ENCODE measurements around the gene MYMX.
"Not testable (repeated sequence)": the region's sequence is repeated elsewhere in the genome, so short reads cannot be mapped to it uniquely, and the experiment has no call there.

The MYMX gene

DNA sequence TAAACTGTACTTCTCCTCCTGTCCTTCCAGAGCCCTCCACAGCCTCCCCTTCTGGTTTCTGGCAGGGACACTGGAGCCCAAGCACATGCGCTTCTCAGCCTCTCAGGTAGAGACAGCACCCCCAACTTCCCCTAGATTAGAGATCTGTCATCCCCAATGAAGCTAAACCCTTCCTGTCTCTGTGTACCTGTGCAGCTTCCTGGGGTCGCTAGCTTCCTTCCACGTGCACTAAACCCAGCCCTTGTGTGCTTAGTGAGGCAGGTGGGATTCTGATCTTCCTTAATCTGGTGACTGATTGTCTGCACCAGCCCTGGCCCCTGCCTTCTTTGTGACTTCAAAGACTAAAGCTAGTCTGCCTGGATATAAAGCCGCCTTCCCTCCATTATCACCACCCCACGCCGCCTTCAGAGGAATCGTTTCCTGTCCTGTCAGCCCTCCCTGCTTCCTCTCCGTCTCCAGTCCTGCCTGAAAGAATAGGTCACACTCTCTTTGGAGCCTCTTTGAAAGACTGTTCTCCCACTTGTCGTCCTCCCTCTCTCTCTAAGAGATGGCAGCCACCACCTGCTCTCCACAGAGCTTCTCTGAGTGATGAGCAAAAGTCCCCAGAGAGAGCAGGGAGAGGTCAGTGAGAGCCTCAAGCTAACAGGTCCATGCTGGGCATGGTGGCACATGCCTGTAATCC lies 30.6 kb upstream of the MYMX start:
- DNase-seq, result no peak

DNA sequence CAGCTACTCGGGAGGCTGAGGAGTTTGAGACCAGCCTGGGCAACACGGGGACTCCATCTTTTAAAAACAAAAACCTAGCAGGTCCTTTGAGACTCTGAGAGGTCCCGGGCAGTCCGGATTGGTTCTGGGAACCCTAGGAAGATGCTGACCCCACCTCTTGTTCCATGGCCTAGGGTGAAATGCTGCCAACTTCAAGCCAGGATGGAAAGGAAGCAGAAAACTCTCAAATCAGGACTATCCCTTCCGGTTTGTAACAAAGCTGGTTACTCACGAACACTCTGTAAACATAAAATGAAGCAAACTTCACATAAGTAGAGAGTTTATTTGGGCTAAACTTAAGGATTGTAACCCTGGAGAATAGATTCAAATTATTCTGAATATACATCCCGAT lies 30.1 kb upstream of the MYMX start:
- DNase-seq, result no peak

- no peak for DNase-seq
These were observed 27.9 kb upstream of the MYMX start for GRCh38 chr6:44188819-44189218.

DNA sequence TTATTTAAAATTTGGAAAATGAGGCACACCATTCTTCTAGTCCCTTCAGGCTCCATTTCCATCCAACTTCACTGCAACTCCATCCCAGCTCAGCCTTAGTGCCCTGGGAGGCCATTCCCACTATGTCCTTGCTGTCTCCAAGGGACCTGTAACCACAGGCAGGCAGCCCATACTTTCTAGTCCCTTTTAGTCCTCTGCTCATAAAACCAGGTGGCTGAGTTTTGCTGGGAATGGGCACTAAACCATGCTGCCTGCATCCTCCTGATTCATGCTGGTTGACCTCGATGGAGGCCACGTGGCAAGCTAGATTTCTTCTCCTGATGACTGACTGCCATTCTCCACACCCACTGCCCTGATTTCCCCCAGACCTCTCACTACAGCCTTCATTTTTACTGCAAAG lies 27.5 kb upstream of the MYMX start:
- no peak for DNase-seq

DNA sequence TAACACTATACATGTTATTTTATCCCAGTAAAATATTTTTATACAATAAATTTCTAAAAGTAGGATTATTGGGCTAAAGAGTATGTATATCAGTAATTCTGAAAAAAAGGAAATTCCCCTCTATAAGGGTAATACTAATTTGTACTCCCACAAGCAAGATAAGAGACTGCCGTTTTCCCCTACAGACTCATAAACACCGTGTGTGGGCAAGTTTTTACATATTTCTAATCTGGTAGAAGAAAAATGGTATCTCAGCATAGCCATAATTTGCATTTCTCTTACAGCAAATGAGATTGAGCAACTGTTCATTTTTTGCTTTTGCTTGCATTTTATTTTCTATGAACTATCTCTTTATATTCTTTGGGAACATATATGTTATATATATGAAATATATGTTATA lies 26.0 kb upstream of the MYMX start:
- DNase-seq, result no peak

DNA sequence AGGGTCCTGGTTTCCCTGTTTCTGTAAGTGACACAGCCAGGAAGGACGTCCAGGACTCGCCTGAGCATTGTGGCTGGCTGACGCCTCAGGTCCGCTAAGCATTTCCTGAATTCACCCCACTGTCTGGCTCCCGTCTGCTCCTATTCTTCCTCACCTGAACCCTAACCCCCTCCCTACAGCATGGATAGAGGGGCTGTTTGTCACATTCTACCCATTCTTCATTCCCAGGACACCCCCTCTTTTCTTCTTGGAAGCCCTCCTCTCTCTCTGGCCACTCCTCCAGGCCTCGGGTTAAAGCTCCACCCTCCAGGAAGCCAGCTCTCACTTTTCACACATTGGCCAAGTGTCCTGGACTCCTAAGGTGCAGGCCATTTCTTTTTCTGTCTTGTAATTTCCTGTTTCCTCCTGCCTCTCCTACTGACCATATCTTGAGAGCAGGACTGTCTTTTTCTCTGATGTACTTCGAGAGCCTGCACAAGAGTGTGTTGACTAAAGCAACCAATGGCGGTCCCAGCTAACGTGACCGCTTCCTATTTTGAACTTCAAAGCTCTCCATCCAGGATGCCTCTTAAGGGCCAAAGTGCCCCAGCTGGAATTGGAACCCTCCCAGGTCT lies 24.2 kb upstream of the MYMX start:
- no peak for DNase-seq

DNA sequence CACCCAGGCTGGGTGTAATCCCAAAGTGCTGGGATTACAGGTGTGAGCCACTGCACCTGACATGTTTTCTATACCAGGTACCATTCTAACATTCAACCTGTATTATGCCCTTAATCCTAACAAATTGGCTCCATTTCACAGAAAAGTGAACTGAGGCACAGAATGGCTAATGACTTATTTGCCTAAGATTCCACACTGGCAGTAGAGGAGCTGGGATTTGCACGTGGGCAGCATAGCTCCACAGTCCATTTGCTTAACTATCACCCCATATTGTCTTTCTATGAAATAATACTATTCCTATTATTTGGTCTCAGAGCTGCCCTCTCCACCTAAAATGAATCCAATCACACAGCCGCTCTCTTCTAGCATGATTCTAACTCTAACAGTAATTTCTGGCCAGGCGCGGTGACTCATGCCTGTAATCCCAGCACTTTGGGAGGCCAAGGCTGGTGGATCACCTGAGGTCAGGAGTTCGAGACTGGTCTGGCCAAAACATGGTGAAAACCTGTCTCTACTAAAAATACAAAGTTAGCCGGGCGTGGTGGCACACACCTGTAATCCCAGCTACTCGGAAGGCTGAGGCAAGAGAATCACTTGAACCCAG lies 23.3 kb upstream of the MYMX start:
- no peak for DNase-seq

GRCh38 chr6:44194326-44194725 lies 22.4 kb upstream of the MYMX start:
- DNase-seq, result no peak

- DNase-seq, result not testable (repeated sequence)
These were observed 20.4 kb upstream of the MYMX start for GRCh38 chr6:44196351-44196750.

- no peak for DNase-seq
These were observed 18.0 kb upstream of the MYMX start for GRCh38 chr6:44198684-44199083.

DNA sequence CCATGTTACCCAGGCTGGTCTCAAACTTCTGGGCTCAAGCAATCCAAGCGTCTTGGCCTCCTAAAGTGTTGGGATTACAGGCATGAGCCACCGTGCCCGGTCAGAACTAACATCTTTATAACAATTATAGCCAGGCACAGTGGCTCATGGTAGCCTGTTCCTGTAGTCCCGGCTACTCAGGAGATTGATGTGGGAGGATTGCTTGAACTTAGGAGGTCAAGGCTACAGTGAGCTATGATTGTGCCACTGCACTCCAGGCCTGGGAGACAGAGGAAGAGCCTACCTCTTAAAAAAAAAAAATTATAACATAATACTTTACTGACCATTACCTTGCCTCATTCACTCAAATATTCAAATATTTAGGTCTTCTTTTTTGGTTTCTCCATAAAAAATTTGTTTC lies 16.8 kb upstream of the MYMX start:
- no peak for DNase-seq

GRCh38 chr6:44201200-44201599 lies 15.5 kb upstream of the MYMX start:
- no peak for DNase-seq

GRCh38 chr6:44201638-44202303 lies 15.0 kb upstream of the MYMX start:
- DNase-seq, result no peak

DNA sequence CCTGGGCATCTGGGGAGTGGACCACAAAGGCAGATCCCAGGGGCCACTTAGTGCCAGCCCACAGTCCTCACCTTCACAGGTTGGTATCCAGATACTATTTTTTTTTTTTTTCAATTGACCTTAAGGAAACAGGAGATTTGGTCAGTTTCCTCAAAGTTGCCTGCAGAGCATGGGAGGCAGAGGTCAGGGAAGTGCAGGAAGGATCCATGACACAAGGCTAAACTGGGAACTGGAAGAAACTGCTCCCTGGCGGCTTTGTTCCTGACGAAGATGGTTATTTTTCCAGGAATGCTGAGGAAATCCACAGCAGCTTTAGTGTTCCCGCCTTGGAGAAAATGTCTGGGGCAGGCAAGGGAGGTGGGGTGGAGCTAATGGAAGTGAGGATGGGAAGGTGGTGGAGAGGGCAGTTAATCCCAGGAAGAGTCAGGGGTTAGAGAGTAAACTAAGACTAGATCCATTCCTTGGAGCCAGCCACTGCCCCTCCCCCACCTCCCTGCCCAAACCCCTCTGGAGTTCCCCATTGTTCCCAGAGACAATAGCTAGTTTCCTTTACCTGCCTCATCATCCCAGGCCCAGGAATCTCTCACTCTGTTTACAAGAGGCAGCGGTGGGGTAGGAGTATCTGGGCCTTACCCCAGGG lies 14.3 kb upstream of the MYMX start:
- no peak for DNase-seq

GRCh38 chr6:44202972-44203750 lies 13.6 kb upstream of the MYMX start:
- no peak for DNase-seq

DNA sequence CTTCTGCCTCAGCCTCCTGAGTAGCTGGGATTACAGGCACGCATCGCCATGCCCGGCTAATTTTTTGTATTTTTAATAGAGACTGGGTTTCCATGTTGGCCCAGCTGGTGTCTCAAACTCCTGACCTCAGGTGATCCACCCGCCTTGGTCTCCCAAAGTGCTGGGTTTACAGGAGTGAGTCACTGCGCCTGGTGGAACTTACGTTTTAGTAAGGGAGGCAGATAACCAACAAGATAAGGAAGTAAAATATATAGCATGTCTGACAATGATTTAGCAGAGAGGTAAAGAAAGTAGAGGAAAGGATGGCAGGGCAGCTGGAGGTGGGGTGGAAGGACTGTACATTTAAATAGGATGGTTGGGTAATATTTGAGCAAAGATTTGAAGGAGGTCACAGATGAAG lies 12.8 kb upstream of the MYMX start:
- DNase-seq, result no peak

GRCh38 chr6:44207966-44208365 lies 8.8 kb upstream of the MYMX start:
- no peak for DNase-seq

DNA sequence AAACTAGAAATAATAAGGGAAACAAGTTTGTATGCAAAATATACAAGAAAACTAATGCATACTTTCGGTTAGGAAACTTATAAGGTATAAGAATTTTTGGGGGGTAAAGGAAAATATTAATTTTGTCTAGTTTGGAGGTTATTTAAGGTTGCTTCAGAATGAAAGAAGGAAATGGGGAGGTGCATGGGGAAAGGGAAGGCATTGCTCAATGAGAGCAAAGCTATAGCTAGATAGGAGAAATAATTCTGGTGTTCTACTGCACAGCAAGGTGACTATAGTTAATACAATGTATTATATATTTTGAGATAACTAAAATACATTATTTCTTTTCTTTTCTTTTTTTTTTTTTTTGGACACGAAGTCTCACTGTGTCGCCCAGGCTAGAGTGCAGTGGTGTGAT lies 5.4 kb upstream of the MYMX start:
- no peak for DNase-seq

DNA sequence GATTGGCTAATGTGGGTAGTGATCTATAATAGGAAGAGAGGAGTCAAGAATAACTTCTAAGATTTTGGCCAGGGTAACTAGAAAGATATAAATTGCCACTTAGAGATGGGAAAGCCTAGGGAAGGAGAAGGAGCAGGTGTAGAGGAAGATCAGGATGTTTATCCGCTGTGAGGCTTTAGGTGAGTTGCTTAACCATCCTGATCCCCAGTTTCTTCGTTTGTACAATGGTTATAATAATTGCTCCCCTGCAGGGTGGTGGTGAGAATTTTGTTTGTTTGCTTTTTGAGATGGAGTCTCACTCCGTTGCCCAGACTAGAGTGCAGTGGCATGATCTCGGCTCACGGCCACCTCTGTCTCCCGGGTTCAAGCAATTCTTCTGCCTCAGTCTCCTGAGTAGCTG lies 2.4 kb upstream of the MYMX start:
- DNase-seq, result no peak

GRCh38 chr6:44217332-44218143 lies 812 bp downstream of the MYMX start:
- DNase-seq, result peak in 25 of 56 donors; percentile 10 to 70 (median 28)
